ENCODE measurements around the gene DMRT3.

GRCh38 chr9:1001838-1002237 lies 25.4 kb downstream of the DMRT3 start:
- TF ChIP-seq CTCF (conservative IDR thresholded peaks at IDR 0.05) (no peak), ZFX (IDR thresholded peaks at IDR 0.05) (no peak)

Measured in C4-2B (cell line).